ENCODE results near the gene SLC43A1.
"Not testable (repeated sequence)": the region's sequence is repeated elsewhere in the genome, so short reads cannot be mapped to it uniquely, and the experiment has no call there.

SLC43A1 gene

DNA sequence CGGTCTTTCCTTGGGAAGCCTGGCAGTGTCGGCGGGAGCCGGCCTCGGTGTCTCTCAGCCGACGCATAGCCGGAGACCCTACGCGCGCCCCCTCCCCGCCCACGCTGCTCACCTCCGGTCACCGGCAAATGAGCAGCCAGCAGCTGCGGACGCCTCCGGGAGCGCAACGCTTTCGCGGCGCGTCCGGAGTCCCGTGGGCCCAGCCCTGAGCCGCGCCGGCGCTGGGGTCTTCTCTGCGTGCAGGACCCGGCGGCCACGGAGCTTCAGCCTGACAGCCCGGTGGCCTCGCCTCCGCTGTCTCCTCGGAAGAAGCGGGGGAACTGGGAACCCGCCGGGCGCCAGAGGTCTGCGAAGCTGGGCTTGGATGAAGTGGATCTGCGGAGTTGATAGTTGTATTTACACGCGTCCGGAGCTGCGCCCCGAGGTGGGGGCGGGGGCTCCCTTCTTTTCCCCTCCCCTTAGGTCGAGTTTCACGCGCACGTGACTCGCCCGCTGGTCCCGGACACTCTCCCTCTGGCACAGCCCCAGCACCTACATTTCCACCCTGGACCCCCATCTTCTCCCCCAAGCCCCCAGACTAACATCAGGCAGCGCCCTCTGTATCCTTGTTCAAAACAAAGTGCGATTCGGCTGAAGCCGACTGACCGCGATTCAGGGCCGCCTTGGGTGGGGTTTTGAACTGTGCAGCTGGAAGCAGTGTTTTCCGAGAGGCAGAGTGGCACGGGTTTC, at the start of gene SLC43A1:
Gene SLC43A1, minus strand, starts transcription at position 371 of the 729 bp plus-strand sequence. CDS start 1,591 bp downstream, outside the sequence.
- DNase-seq (ENCODE audit: low read depth in 3 of 3), result peak in 1 of 3 donors; percentile 25

DNA sequence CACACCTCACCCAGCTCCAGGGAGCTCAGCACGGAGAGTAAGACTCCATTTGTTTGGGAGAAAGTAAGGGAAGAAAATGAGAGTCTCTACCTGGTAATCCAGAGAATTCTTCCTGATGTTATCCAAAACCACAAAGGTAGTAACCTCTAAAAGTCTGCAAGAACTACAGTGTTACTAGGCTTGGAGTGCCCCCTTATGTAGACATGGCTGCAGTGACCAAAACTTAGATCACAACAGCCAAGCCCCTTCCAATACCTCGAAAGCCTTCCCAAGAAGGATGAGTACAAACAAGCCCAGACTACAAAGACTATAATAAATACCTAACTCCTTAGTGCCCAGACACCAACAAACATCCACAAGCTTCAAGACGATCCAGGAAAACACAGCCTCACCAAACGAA, 47.1 kb upstream of the SLC43A1 start:
- no peak for DNase-seq (ENCODE audit: low read depth in 3 of 3)

DNA sequence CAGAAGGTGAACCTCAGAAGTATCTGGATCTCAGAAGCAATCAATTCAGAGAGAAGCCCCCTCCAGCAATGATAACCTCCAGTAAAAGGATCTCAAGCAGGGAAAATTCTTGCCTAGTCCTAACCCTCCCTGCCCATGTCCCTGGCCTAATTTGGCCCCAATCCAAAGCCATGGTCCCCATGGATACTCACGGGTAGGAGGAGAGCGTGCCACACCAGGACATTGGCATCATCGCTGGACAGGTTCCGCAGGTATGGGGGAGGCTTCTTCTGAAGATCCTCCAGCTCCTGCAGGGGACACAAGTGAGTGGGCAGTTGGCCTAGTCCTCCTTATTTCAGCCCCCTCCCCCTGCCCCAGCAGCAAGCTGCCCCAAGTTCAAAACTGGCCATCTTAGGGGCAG, 44.6 kb upstream of the SLC43A1 start:
- DNase-seq (ENCODE audit: low read depth in 3 of 3), result no peak

DNA sequence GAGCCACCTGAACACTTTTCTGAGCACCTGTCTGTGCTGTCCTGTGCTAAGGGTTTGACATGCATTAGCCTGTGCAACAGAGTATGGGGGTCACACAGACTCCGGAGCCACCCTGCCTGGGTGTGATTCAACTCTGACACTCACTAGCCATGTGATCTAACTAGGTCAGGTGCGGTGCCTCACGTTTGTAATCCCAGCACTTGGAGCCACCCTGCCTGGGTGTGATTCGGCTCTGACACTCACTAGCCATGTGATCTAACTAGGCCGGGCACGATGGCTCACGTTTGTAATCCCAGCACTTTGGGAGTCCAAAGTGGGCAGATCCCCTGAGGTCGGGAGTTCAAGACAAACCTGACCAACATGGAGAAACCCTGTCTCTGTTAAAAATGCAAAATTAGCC, 40.5 kb upstream of the SLC43A1 start:
- DNase-seq (ENCODE audit: low read depth in 3 of 3), result no peak

DNA sequence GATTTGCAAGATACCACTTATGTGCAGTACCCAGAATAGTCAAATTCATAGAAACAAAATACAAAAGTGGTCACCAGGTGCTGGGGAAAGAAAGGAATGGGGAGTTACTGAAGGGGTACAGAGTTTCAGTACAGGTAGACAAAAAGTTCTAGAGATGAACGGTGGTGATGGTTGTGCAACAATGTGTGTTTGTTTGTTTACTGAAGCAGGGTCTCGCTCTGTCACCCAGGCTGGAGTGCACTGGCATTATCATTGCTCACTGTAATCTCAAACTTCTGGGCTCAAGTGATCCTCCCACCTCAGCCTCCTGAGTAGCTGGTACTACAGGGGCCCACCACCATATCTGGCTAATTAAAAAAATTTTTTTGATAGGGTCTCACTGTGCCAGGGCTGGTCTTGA, 39.9 kb upstream of the SLC43A1 start:
- no peak for DNase-seq (ENCODE audit: low read depth in 3 of 3)

DNA sequence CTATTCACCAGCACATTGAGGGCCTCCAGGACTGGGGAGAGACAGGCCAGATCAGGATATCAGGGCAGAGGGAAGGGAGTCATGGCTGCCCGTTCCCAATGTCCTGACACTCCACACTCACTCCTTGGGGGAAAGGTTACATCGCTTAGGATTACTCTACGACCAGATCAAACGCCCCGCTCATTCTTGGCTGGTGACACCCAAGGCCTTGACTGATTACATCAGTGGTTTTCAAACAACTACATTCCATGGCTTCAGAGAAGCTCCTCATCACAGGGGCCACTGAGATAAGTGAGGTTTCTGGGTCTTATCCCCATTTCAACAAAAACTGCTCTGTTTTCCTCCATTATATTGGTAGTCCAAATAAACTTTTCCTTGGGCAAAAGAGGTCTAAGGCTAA, 37.0 kb upstream of the SLC43A1 start:
- no peak for DNase-seq (ENCODE audit: low read depth in 3 of 3)

DNA sequence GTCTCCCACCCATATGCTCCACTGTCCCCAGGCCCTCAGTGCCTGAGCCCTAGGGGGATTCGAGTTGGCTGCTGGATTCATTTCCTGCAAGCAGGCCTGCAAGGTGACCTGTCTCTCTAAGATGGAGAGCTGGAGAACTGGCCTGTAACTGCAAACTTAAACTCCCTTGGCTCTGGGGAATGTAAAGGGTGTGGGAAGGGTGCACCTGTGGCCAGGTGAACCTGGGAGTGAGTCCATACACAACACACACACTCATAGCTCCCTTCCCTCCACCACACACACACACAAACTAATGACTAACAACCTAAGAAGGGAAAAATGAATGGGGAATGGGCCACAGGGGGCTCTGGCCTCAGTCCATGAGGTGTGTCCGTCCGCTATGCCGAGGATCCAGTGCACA, 36.4 kb upstream of the SLC43A1 start:
- DNase-seq (ENCODE audit: low read depth in 3 of 3), result no peak

DNA sequence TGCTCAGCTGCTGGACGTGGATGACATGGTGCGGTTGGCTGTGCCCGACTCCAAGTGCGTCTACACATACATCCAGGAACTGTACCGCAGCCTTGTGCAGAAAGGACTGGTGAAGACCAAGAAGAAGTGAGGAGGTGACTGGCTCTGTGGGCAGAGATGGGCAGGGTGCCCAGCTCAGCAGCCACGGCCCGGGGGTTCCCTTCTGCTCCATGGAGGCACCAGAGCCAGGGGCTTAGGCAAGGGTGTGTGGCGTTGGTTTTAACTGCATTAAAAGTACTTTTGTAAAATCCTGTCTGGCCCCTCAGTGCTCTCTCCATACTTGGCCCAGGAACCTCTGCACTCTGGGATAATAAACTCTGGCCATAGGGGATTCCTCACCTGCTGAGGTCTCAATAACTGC, 34.5 kb upstream of the SLC43A1 start:
- DNase-seq (ENCODE audit: low read depth in 3 of 3), result no peak

DNA sequence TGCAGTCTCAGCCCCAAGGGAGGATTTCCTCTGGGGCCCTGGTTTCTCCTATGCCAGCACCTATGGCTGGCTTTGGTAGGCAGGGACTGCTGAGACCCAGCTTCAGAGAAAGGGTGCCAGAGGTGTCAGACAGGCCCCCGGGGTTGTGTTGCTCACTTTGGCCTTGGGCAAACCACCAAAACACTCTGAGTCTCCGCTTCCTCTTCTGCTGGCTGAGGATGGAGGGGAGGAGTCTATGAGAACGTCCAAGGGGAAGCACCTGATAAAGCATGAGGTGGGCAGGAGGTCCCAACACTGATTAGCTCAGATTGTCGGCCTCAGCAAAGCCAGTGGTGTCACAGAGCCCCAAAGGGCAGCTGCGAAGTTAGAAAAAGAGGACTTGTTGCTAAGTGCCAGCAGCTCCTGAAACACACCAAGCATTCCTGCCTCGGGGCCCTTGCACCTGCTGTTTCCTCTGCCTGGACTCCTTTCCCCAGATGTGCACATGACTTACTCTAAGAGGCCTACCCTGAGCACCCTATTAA, 32.4 kb upstream of the SLC43A1 start:
- DNase-seq (ENCODE audit: low read depth in 3 of 3), result no peak

DNA sequence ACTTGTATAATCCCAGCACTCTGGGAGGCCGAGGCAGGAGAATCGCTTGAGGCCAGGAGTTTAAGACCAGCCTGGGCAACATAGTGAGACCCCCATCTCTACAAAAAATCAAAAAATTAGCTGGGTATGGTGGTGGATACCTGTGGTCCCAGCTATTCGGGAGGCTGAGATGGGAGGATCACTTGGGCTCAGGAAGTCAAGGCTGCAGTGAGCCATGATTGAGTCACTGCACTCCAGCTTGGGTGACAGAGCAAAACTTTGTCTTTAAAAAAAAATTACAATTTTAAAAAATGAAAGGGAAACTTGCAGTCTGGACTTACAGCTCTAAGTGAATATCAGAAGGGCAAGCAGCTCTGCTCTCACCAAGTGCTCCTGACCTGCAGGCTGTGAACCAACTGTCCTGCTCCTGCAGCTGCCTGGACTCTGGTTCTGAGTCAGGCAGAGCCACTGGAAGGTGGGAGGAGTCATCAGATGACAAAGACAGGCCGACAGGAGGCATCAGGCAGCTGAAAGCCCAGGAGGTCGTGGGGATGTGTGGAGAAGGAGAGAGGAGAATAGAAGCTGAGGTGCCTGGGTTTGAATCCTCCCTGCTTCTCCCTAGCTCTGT, 31.5 kb upstream of the SLC43A1 start:
- DNase-seq (ENCODE audit: low read depth in 3 of 3), result no peak

DNA sequence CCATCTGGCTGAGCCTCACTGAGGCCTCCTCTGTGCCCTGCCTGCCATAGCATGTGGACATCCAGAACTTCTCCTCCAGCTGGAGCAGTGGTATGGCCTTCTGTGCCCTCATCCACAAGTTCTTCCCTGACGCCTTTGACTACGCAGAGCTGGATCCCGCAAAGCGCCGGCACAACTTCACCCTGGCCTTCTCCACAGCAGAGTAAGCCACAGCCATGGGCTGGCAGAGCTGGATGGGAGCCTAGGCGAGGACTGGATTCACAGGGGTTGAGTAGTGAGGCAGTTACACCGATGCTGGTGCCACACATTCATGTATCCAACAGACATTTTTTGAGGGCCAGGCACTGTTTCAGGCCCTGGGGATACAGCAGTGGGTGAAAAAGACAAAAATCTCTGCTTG, 30.9 kb upstream of the SLC43A1 start:
- no peak for DNase-seq (ENCODE audit: low read depth in 3 of 3)

DNA sequence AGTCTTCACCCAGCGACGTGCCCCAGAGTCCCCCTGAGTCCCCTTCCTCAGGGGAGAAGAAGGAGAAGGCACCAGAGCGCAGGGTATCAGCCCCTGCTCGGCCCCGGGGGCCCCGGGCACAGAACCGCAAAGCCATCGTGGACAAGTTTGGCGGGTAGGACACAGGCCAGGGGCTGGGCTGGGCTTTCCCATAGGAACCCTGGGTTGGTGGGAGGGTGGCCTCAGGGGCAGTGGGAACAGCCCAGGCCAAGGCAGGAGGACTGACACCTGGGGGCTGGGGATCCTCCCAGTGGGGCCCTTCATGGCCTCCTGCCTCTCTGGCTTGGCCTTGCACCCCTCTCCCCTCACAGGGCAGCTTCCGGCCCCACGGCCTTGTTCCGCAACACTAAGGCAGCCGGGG, 30.4 kb upstream of the SLC43A1 start:
- DNase-seq (ENCODE audit: low read depth in 3 of 3), result no peak

DNA sequence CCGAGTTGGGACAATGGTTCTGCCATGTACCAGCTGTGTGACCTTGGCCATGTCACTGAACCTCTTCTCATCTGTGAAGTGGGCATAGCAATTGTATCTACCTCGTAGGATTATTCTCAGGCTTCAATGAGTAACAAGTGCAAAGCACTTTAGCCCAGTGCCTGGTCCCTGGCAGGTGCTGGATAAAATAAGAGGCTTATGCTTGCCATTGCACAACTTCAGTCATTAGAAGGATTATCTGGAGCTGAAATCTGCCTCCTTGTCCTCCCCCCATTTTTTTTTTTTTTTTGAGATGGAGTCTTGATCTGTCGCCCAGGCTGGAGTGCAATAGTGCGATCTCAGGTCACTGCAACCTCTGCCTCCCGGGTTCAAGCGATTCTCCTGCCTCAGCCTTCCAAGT, 29.1 kb upstream of the SLC43A1 start:
- DNase-seq (ENCODE audit: low read depth in 3 of 3), result no peak

DNA sequence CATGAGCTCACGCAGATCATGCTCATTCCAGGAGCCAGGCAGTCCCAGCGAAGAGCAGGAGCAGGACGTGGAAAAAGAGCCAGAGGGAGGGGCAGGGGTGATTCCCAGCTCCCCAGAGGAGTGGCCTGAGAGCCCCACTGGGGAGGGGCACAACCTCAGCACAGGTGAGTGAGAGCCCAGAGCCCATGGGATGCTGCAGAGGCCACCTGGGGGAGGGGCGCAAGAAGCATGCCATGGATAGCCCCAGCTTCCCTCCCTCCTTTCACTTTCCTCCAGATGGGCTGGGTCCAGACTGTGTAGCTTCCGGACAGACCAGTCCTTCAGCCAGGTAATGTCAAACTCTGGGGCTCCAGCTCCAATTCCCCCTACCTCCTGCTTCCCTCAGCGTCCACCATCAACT, 28.1 kb upstream of the SLC43A1 start:
- DNase-seq (ENCODE audit: low read depth in 3 of 3), result no peak

DNA sequence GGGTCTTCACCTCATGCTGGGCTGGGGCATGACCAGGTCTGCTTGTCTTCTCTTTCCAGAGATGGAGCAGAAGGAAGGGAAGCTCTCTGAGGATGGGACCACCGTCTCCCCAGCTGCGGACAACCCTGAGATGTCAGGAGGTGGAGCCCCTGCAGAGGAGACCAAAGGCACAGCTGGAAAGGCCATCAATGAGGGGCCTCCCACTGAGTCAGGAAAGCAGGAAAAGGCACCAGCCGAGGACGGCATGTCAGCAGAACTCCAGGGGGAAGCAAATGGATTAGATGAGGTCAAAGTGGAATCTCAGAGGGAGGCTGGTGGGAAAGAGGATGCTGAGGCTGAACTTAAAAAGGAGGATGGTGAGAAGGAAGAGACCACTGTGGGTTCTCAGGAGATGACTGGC, 27.1 kb upstream of the SLC43A1 start:
- DNase-seq (ENCODE audit: low read depth in 3 of 3), result no peak

DNA sequence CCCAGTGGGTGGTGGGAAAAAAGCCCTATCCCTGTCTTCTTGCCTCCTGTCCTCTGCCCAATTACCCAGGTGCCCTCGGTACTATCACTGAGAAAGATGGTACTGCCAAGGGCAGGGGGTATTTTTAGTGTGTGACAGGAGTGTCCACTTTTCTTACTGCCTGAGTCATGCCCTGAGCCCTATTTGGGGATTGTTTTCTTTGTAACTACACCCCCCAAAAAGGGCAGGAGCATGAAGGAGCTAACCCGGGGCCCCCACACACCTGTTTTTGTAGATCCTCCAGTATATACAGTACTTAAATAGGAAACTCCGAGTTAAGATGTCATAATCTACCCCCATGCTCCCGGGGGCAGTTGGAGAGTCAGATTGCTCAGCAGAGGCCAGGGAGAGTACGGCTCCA, 25.7 kb upstream of the SLC43A1 start:
- no peak for DNase-seq (ENCODE audit: low read depth in 3 of 3)

DNA sequence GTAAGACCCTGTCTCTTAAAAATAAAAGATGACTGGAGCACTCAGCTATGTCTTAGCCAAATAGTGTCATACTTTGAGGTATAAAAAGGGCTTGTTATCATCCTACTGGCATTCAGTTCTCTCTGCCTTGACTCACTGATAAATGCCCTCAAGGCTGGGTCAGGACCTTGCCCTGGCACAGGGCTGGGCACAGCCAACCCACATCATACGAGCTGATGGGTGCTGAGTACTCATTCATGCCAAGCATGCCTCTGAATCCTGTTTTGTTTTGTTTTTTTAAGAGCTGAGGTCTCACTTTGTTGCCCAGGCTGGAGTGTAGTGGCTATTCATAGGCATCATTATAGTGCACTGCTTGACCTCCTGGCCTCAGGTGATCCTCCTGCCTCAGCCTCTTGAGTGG, 23.8 kb upstream of the SLC43A1 start:
- DNase-seq (ENCODE audit: low read depth in 3 of 3), result no peak

DNA sequence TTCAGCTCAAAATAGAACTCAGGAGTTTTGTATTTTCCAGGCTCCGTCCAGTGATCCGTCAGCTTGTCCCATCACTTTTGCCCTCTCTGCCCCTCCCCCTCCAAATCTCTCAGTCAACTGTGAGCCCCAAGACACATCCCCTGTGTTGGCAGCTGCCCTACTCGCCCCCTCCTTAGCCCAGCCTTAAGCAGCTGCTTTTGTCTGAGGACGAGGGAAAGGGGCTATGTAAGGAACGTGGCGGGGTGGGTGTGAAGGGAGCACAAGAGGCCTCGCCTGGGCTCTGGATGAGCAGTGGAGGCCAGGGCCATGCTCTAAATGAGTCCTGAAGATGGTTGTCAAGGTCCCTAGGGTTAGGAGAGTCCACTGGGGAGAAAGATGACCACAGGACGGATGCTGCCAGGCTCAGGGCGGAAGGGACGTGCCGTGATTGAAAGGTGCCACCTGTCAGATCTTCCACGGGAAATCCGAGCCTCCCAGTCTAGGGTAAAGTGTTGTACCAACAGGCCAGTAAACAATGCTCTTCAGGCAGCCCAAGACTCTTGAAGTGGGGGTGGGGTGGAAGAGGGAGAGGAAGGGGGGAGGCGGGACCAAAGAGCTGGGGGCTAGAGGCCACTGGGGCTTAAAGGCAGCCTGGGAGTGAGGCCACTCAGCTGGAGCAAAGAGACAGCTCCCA, 21.6 kb upstream of the SLC43A1 start, which contains the start of gene SMTNL1:
Gene SMTNL1, plus strand, starts transcription at position 649 of the 673 bp plus-strand sequence. CDS start 5,048 bp downstream, outside the sequence.
- no peak for DNase-seq (ENCODE audit: low read depth in 3 of 3)

DNA sequence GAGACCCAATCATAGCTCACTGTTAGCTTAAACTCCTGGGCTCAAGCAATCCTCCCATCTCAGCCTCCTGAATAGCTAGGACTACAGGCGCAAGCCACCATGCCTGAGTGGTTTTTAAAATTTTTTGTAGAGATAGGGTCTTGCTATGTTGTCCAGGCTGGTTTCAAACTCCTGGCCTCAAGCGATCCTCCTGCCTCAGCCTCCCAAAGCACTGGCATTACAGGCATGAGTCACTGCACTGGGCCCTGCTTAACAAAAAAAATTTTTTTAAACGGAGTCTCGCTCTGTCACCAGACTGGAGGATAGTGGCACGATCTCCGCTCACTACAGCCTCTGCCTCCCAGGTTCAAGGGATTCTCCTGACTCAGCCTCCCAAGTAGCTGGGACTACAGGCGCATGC, 18.9 kb upstream of the SLC43A1 start:
- DNase-seq (ENCODE audit: low read depth in 3 of 3), result not testable (repeated sequence)

DNA sequence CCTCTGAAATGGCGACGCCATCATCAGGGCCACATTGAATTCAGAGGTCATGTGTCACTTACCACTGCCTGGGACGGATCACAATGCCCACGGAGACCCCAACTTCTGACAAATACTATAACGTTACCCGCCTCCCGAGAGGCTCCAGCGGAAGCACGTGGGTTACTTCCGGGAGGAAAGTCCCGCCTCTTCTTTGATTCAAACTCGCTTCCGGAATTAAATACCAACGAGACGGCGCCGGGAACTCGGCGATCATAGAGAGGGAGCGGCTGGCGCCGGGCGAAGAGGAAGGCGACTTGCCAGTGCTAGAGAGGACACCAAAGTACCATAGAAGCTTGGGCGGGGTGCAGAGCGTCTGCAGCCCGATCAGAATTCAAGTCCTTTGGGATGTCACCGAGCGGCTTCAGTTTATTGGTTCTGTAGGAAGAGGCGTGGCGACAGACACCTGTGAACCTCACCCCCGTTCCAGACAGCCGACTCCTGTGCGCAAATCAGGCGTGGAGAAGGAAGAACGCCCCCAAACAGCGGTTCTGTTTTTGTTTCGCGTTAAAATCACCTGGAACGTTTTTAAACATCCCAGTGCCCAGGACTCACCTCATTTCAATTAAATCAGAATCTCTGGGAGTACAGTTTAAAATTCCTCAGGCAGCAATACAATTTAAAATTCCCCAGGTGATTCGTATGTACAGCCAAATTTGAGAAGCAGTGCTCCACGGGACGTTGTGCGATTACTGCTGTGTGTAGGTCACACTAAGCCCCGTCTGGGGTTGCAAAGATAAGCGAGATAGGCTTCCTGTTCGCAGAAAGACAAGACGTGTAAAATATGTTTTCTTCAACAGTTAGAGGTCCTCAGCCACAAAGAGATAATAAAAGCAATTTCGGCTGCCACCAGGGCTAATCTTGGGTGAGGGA, 15.3 kb upstream of the SLC43A1 start, which contains the start of gene TIMM10:
Gene TIMM10, minus strand, starts transcription at position 159 of the 912 bp plus-strand sequence. CDS start 565 bp downstream, outside the sequence.
- peak; percentile 84 to 95 (median 86) for DNase-seq (ENCODE audit: low read depth in 3 of 3)

DNA sequence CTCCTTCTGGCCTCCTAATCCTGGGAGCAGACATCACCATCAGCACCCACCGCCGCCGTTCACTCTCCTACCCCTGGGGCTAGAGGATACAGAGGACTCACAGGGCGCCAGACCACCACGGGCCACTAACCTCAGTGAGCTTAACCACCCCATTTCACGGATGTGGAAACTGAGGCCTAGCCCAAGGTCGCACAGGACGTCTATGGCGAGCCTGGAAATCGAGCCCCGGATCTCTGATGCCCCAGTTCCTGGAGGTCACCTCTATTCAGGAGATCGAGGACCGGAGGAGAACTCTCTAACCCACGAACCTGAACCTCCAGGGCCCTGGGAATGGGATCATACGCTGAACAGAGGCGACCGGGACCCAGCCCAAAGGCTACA, 14.7 kb upstream of the SLC43A1 start:
- DNase-seq (ENCODE audit: low read depth in 3 of 3), result no peak

DNA sequence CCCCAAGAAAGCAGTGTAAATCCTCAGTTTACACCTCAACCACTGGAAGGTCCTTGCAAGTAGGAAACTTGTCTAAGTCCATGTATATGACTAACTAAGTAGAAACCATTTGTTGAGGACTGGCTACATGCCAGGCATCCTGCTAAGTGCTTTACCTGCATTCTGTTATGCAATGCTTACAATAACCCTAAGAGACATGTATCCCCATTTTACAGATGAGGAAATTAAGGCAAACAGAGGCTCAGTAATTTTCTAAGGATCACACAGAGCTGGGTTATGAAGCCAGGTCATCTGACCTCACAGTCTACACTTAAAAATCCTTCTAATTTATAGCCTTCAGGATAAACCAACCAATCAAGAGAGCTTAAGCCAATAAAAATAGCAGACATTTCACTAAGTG, 13.5 kb upstream of the SLC43A1 start:
- DNase-seq (ENCODE audit: low read depth in 3 of 3), result no peak

Measured in stimulated activated CD4-positive, alpha-beta T cell treated with anti-CD3 and anti-CD28 coated beads, TNF-alpha, amount 100 ng/mL, for 48 hours (primary cell).